IMR-90 (cell line): ENCODE results near the gene CMKLR1. TPM values are rescaled to one million over a fixed set of nuclear protein-coding genes. Genes with fewer than 3 reads are reported as not detected.

Source experiments
- ATAC-seq: fragments of 200-7000 bp; cut with Tn5 transposase; 2 replicates; pipeline ENCODE4 v1.9.1; 2020; ENCODE audit warnings: low read depth, mild to moderate bottlenecking, moderate library complexity
- BruUV-seq: library from RNA; stranded (reverse); fragments of 400-500 nt; replicated peaks from 2 replicates; lab custom pipeline; 2021; lab: Mats Ljungman, UMichigan
- CTCF ChIA-PET: fragments of 300-600 bp; formaldehyde crosslinking; extraction: SDS; loops from one replicate; lab custom pipeline; 2021; ENCODE audit warnings: antibody characterized with exemption; lab: Yijun Ruan, JAX
- POLR2A ChIA-PET: fragments of 300-600 bp; sonication (Branson Sonifier 250); formaldehyde crosslinking; loops from one replicate; lab custom pipeline; 2022; ENCODE audit warnings: antibody characterized with exemption; ENCODE audit not compliant: unreplicated experiment; lab: Charles Lee
- DNase-seq: peaks from one replicate; pipeline ENCODE4 v3.0.0; 2013
- H2AFZ ChIP-seq: replicated peaks from 2 replicates; pipeline ENCODE3; 2013; ENCODE audit warnings: low read length, mild to moderate bottlenecking; ENCODE audit not compliant: poor library complexity
- H2AK5ac ChIP-seq: 2 replicates; pipeline ENCODE4 v1.6.1; 2013; ENCODE audit warnings: low read depth, low read length, inconsistent platforms
- H2AK9ac ChIP-seq: replicated peaks from 2 replicates; pipeline ENCODE3; 2013; ENCODE audit warnings: mild to moderate bottlenecking, low read depth, low read length, moderate library complexity; ENCODE audit not compliant: poor library complexity
- H2BK120ac ChIP-seq: 2 replicates; pipeline ENCODE4 v1.6.1; 2013; ENCODE audit warnings: low read depth, low read length, inconsistent platforms
- H2BK15ac ChIP-seq: 3 replicates; pipeline ENCODE4 v1.6.1; 2013; ENCODE audit warnings: low read depth, low read length, inconsistent platforms
- H2BK20ac ChIP-seq: 2 replicates; pipeline ENCODE4 v1.6.1; 2013; ENCODE audit warnings: low read depth, mild to moderate bottlenecking, inconsistent platforms, low read length, moderate library complexity
- H2BK5ac ChIP-seq: 2 replicates; pipeline ENCODE4 v1.6.1; 2013; ENCODE audit warnings: mild to moderate bottlenecking, low read depth, low read length, inconsistent platforms; ENCODE audit not compliant: poor library complexity, severe bottlenecking
- H3K14ac ChIP-seq: replicated peaks from 2 replicates; pipeline ENCODE4 v1.6.1; 2013; ENCODE audit warnings: low read depth, low read length, inconsistent platforms
- H3K18ac ChIP-seq: 2 replicates; pipeline ENCODE4 v1.6.1; 2013; ENCODE audit warnings: low read depth, low read length, control low read depth
- H3K23ac ChIP-seq: 2 replicates; pipeline ENCODE4 v1.6.1; 2013; ENCODE audit warnings: low read depth, low read length, inconsistent platforms
- H3K27ac ChIP-seq: 2 replicates; pipeline ENCODE4 v1.5.1; 2013; ENCODE audit warnings: mild to moderate bottlenecking, control low read depth, low read length; ENCODE audit not compliant: insufficient read depth
- H3K27me3 ChIP-seq: 2 replicates; pipeline ENCODE4 v1.6.1; 2013; ENCODE audit warnings: low read length; ENCODE audit not compliant: control insufficient read depth, insufficient read depth
- H3K36me3 ChIP-seq: 2 replicates; pipeline ENCODE4 v1.6.1; 2013; ENCODE audit warnings: low read length, mixed read lengths; ENCODE audit not compliant: control insufficient read depth, insufficient read depth
- H3K4ac ChIP-seq: 2 replicates; pipeline ENCODE4 v1.6.1; 2013; ENCODE audit warnings: low read depth, low read length, inconsistent platforms
- H3K4me1 ChIP-seq: 2 replicates; pipeline ENCODE4 v1.6.1; 2013; ENCODE audit warnings: low read length, mixed read lengths; ENCODE audit not compliant: control insufficient read depth, insufficient read depth
- H3K4me2 ChIP-seq: 2 replicates; pipeline ENCODE4 v1.6.1; 2013; ENCODE audit warnings: low read depth, mild to moderate bottlenecking, control low read depth, low read length, moderate library complexity
- H3K4me3 ChIP-seq: 2 replicates; pipeline ENCODE4 v1.5.1; 2013; ENCODE audit warnings: low read depth, mild to moderate bottlenecking, control low read depth, low read length, moderate library complexity; ENCODE audit not compliant: insufficient read depth
- H3K56ac ChIP-seq: 2 replicates; pipeline ENCODE4 v1.6.1; 2013; ENCODE audit warnings: low read length, inconsistent platforms; ENCODE audit not compliant: insufficient read depth; ENCODE audit errors: extremely low read depth
- H3K79me1 ChIP-seq, 2 experiments: 2 replicates each; pipeline ENCODE4 v1.6.1; 2013; ENCODE audit warnings: low read length in 2 of 2, inconsistent platforms in 1 of 2, low read depth in 1 of 2
- H3K9ac ChIP-seq: 2 replicates; pipeline ENCODE4 v1.6.1; 2013; ENCODE audit warnings: low read depth, low read length, control low read depth
- H3K9me1 ChIP-seq: 2 replicates; pipeline ENCODE4 v1.6.1; 2013; ENCODE audit warnings: low read length, inconsistent platforms; ENCODE audit not compliant: insufficient read depth
- H3K9me3 ChIP-seq: 2 replicates; pipeline ENCODE4 v1.6.1; 2013; ENCODE audit warnings: low read length; ENCODE audit not compliant: control insufficient read depth, insufficient read depth
- H4K20me1 ChIP-seq: 2 replicates; pipeline ENCODE4 v1.6.1; 2013; ENCODE audit warnings: low read length, inconsistent platforms; ENCODE audit not compliant: insufficient read depth
- H4K5ac ChIP-seq: 2 replicates; pipeline ENCODE4 v1.6.1; 2013; ENCODE audit warnings: mild to moderate bottlenecking, low read depth, low read length, control low read depth
- H4K8ac ChIP-seq, 2 experiments: 2 replicates each; pipeline ENCODE4 v1.6.1; 2013; ENCODE audit warnings: low read depth in 2 of 2, low read length in 2 of 2, control low read depth in 1 of 2, inconsistent platforms in 1 of 2
- H4K91ac ChIP-seq: 2 replicates; pipeline ENCODE4 v1.6.1; 2013; ENCODE audit warnings: low read depth, low read length, inconsistent platforms; ENCODE audit not compliant: insufficient read depth
- BHLHE40 ChIP-seq: fragments of 150-350 bp; IDR thresholded peaks from 2 replicates; pipeline ENCODE4 v1.6.1; 2016; ENCODE audit warnings: mild to moderate bottlenecking, low read depth, low read length
- CEBPB ChIP-seq: IDR thresholded peaks from 2 replicates; pipeline ENCODE4 v1.6.1; 2012; ENCODE audit warnings: low read depth, low read length, improper control_type of control experiment
- FOS ChIP-seq: fragments of 150-350 bp; IDR thresholded peaks from 2 replicates; pipeline ENCODE4 v1.6.1; 2016; ENCODE audit warnings: low read depth, low read length
- RAD21 ChIP-seq: IDR thresholded peaks from 2 replicates; pipeline ENCODE4 v1.6.1; 2012; ENCODE audit warnings: low read length, improper control_type of control experiment
- WGBS, 2 experiments: methylation state at CpG; one replicate each; pipeline versions ENCODE4 v1.1.5 to v1.1.7; 2013; ENCODE audit warnings: missing lambda C conversion rate in 2 of 2; ENCODE audit not compliant: insufficient read length in 1 of 2; ENCODE audit errors: extremely low coverage in 2 of 2; 5-methylcytosine and 5-hydroxymethylcytosine counted together
- dilution Hi-C: fragments of 300-500 bp; cut with HindIII; formaldehyde crosslinking; loops from one replicate; pipeline ENCODE4 v1.14.3; 2018; ENCODE audit warnings: low sequenced_read_pairs; ENCODE audit not compliant: unreplicated experiment
- in situ Hi-C: fragments of 300-500 bp; cut with MboI; formaldehyde crosslinking; loops from 3 replicates; pipeline ENCODE4 v1.14.3; 2019; ENCODE audit warnings: low sequenced_read_pairs, inconsistent platforms, mixed read lengths
- intact Hi-C: fragments of 100-400 bp; cut with micrococcal nuclease; formaldehyde crosslinking; loops from 2 replicates; pipeline ENCODE4 v1.10.0; 2022
- polyA plus RNA-seq, 3 experiments: library from polyadenylated mRNA; depleted of rRNA; stranded (reverse); fragments of >200 nt; gene quantifications; 2 replicates each; pipeline ENCODE4 v1.2.3, GENCODE V29; 2012; ENCODE audit warnings: low replicate concordance in 1 of 3
- total RNA-seq: library from RNA; depleted of rRNA; stranded (reverse); fragments of >200 nt; gene quantifications from 2 replicates; pipeline ENCODE4 v1.2.3, GENCODE V29; 2012

CMKLR1 gene
- total and polyA plus RNA-seq, 2 of the 4 experiments (the other 2 are of a cell fraction) = not detected

GRCh38 chr12:108324351-108325017 lies 14.6 kb downstream of the CMKLR1 start:
- in situ Hi-C loops = no loop called here
- POLR2A ChIA-PET = no interaction called here
- no peaks in the 10 kb centered on the region for H3K9me3 ChIP-seq

More at GRCh38 chr12:108324351-108325017, 14.6 kb downstream of the CMKLR1 start:
- Histone ChIP-seq H3K4ac (no peak overlapping the region), H3K4me2 (no peak overlapping the region), H3K36me3 (no peaks in the 10 kb centered on the region), H4K5ac (no peak overlapping the region), H3K18ac (no peak overlapping the region), H2AFZ (peak overlapping the region; percentile 43), H3K79me1 (no peaks in the 10 kb centered on the region), H2AK9ac (no peak overlapping the region), H2BK5ac (no peak overlapping the region), H3K27ac (no peak overlapping the region), H4K8ac (no peak overlapping the region), H2AK5ac (no peak overlapping the region), H4K91ac (no peak overlapping the region), H3K9ac (no peak overlapping the region), H3K4me3 (no peak overlapping the region), H4K20me1 (no peaks in the 10 kb centered on the region), H3K27me3 (0 out of 2 replicates have a peak, but pooled peaks cover 2% of the 10 kb centered on the region), H3K14ac (no peak overlapping the region), H3K56ac (no peak overlapping the region), H3K9me1 (no peaks in the 10 kb centered on the region), H3K4me1 (no peaks in the 10 kb centered on the region), H3K23ac (no peak overlapping the region), H2BK15ac (no peak overlapping the region), H2BK120ac (no peak overlapping the region), H2BK20ac (no peak overlapping the region)
- WGBS, 2 experiments = no CpG with 5 or more reads among the region's 8 CpGs
- ATAC-seq (no peak), DNase-seq (no peak)
- no TSS peak for BruUV-seq
- intact Hi-C loops = no loop called here
- CTCF ChIA-PET = no interaction called here
- dilution Hi-C loops = no loop called here
- TF ChIP-seq BHLHE40 = no peak
- no peak for TF ChIP-seq CEBPB
- no peak for TF ChIP-seq RAD21
- TF ChIP-seq FOS = no peak
